HL-60/S4 (cell line): ENCODE data around the gene PYM1.

ENCODE experiments used
- in situ Hi-C: fragments of 300-500 bp; cut with MboI; formaldehyde crosslinking; loops from 2 replicates; pipeline ENCODE4 v1.14.3; 2022; ENCODE audit warnings: low sequenced_read_pairs

The PYM1 gene

DNA sequence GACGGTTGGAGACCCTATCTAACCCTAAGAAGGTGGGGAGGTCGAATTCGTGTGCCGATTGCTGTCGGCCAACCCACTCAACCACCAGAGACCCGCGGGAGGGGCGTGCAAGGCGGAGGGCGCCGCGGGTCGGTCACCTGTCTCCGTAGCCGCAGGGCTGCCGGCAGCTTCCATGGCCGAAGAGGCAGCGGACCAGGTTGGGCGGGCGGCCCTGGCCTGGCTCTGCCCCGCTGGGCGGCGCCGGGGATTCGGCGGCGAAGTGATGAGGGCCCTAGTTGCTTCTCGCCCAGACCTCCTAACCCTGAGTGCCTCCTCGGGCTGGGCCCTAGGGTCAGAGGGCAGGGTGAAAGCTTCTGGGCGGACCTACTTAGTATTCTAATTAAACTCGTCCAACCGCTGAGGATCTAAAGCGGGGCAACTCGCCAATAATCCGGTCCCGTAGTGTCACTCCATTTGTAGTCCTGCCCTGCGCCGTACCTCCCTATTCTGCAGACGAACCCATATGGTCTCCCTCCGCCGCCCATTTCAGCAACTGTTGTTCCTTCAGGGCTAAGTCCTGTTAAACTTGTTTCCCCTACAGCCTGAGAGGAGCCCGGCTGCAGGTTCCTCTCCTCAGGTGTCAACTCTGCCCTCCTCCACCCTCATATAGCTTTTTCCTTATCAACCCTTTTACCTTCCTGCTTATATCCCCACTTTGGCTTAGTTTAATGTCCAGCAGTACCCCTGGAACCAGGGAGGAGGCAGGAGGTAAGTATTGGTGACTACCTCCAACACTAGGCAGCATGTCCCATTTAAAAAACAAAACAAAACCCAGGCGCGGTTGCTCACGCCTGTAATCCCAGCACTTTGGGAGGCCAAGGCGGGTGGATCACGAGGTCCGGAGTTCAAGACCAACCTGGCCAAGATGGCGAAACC is at the start of gene PYM1:
TSS of gene PYM1 (minus strand) at position 307 of the 915 bp plus-strand sequence. CDS start at position 174, 133 bp downstream.
- in situ Hi-C loops = no loop called here

DNA sequence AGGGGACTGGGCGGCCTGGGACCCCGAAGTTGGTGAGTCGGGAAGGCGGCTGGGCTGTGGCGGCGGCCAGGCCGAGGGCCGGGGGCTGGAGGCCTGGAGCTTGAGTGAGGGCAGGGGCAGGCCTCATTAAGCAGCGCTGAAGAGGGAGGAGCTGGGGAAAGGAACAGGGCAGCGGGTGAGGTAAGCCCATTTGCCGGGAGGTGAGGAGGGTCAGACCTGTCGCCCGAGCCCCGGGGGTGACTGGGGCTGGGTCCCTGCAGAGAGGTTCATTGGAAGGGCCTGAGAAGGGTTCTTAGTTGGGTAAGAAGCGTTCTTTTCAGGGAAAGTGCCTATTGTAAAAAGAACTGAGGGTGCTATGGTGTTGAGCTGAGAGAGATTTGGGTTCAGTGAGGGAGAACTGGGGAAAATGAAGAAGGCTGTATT is 46.6 kb upstream of the PYM1 start:
- in situ Hi-C loops = no loop called here

DNA sequence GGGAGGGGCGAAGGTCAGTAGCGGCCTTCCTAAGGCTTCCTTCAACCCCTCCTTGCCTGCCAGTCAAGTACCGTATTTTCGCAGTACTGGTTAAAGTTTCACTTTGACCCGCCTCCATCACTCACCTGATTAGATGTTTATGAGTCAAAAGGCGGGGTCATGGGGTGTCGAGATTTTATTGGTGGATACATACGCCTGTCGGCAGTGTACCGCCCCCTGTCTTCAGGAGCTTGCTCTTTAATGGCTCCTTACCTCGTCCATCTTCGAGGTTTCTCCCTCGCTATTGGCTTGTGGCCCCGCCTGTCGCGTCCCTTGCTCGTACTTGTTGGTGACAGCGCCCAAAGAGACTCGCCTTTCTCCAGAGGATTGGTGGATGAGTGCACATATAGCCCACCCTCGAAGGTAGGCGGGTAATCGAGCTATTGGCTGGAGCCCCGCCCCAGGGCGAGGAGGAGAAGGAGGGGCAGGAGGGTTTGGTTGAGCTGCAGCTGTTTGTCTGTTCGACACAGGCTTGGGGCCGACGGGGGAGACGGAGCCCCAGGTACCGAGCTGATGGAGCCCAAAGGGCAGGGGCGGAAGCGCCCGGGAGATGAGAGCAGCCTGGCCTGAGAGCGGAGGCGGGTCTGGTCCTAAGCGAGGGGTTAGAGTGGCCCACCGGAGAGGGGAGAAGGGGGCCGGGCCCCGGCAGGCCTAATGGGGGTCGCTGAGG is 46.1 kb upstream of the PYM1 start, which contains the start of gene RAB5B:
TSS of gene RAB5B (plus strand) at position 480 of the 709 bp plus-strand sequence. CDS start 12,883 bp downstream, outside the sequence.
- in situ Hi-C loops = no loop called here

DNA sequence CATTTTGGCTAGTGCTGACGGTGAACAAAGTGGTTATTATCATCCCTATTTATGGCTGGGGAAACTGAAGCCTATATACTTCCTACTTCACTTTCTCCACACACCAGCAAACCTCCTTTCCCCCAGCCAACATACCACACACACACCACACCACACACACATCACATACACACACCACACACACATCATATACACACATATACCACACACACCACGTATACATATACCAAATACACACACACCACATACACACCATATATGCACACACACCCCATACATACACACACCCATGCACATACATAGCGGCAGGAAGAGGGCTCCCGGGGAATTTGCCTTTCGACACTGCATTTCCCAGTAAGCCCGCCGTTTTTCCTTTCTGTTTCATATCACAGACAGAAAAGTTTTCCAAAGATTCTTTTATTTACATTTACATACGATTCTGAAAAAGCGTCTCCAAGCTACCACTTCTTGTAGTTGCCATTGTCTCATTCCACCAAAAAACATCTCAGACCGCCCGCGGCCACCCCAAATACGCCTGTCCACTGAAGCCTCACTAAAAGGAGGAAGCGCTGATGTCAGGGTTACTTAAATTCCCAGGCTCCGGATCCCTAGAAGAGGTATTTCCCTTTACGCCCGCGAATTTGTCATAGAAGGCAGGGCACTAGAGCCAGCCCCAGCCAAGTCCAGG is 45.4 kb upstream of the PYM1 start:
- in situ Hi-C loops = no loop called here

DNA sequence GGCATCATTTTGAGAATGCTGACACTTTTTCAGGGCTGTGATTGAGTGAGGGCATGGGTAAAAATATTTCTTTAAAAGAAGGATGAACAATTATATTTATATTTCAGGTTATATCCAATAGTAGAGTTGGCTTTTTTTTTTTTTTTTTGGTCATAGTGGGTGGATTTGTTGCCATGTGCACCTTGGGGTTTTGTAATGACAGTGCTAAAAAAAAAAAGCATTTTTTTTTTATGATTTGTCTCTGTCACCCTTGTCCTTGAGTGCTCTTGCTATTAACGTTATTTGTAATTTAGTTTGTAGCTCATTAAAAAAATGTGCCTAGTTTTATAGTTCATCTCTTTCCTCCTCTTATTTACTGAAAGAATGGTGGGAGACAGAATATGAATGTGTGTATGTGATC is 44.8 kb upstream of the PYM1 start:
- in situ Hi-C loops = no loop called here

DNA sequence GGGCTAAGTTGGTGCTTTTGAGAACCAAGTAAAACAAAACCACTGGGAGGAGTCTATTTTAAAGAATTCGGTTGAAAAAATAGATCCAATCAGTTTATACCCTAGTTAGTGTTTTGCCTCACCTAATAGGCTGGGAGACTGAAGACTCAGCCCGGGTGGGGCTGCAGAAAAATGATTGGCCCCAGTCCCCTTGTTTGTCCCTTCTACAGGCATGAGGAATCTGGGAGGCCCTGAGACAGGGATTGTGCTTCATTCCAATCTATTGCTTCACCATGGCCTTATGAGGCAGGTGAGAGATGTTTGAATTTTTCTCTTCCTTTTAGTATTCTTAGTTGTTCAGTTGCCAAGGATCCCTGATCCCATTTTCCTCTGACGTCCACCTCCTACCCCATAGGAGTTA is 44.3 kb upstream of the PYM1 start:
- in situ Hi-C loops = no loop called here

DNA sequence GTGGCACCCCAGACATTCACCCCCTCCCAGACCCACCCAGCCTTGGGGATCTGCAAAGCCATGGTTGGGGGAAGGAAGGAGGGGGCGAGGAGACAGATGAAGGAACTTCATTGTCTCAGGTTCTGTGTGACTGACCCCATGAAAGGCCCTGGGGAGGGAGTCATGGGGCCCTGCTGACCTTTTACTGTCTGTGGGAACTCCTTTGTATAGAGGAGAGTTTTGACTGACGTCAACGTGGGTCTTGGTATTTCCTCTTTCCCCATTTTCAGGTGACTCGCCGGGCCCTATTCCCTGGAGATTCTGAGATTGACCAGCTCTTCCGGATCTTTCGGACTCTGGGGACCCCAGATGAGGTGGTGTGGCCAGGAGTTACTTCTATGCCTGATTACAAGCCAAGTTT is 43.1 kb upstream of the PYM1 start:
- in situ Hi-C loops = no loop called here

DNA sequence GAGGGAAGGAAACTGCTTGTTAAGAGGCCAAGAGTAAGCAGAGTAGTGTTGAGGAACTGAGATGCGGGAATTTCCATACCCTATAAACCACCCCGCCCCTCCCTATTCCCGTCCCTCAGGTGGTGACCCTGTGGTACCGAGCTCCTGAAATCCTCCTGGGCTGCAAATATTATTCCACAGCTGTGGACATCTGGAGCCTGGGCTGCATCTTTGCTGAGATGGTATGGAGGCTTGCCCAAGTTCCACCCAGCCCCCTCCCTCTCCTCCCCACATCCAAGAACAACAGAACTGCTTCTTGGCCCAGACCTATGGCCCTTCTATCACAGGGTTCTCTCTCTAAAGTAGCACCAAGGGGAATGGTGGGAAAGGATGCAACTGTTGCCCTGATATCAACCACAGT is 41.7 kb upstream of the PYM1 start:
- in situ Hi-C loops = no loop called here

DNA sequence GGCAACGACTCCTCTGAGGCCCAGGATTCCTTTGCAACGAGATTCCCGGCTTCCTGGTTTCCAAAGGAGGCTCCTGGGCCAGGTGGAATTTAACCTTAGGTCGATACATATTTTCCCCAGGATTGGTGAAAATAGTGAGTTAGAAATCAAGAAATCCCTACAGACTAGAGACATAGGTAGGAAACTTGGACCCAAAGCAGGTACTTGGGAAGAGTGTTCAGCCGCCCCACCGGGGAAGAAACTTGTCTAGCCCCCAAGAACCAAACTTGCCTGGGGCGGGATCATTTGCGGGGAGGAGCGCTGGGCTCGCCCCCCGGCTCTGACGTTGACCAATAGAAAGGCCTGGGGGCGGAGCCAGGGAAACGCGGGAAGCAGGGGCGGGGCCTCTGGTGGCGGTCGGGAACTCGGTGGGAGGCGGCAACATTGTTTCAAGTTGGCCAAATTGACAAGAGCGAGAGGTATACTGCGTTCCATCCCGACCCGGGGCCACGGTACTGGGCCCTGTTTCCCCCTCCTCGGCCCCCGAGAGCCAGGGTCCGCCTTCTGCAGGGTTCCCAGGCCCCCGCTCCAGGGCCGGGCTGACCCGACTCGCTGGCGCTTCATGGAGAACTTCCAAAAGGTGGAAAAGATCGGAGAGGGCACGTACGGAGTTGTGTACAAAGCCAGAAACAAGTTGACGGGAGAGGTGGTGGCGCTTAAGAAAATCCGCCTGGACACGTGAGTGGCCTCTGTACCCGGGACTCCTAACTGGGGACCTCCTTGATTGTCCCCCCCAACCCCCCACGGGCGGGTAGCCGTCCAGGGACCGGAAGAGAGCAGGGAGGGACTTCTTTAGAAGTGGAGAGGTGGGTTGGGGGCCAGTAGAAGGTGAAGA is 39.0 kb upstream of the PYM1 start, which contains the start of gene CDK2:
TSS of gene CDK2 (plus strand) at position 423 of the 874 bp plus-strand sequence. CDS start at position 602, 179 bp downstream.
- in situ Hi-C loops = no loop called here

DNA sequence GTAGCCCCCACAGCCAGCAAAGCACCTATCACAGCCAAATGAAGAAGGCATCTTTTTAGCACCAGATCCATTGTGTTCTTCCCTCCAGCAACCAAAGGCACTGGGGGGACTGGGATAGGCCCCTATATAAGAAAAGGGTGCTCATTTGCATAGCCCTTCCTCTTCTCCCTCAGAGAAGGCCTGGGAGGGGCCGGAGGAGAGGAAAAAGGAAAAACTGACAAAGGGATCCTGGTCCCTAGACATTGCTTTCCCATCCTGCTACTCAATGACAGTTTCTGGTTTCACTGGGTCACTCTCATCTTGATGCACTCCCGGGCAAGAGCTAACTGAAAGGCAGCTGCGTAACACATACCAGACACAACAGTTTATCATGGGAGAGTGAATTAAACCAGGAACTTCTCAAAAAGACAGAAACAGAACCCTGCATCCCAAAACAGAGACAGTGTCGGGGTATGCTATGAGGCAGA is 38.3 kb upstream of the PYM1 start, which contains the start of gene PMEL:
TSS of gene PMEL (minus strand) at position 102 of the 467 bp plus-strand sequence. CDS start at position 71, 31 bp downstream.
- in situ Hi-C loops = no loop called here

DNA sequence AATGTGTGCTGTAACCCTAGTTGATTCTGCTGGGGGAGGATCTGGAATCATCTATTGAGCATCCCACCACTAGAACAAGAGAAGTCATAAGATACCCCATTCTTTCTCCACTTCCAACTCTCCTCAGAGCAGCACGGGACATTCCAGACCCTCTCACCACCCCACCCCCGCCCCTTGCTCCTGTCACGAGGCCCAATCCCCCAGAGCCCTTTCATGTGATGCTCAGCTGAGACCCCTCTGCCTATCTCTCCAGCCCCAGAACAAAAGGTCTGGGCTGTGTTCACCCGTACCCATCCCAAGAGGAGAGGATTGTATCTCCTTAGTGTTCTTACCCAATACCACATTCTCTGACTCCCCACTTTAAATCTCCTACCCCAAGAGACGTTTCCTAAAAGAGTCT is 37.5 kb upstream of the PYM1 start:
- in situ Hi-C loops = no loop called here

DNA sequence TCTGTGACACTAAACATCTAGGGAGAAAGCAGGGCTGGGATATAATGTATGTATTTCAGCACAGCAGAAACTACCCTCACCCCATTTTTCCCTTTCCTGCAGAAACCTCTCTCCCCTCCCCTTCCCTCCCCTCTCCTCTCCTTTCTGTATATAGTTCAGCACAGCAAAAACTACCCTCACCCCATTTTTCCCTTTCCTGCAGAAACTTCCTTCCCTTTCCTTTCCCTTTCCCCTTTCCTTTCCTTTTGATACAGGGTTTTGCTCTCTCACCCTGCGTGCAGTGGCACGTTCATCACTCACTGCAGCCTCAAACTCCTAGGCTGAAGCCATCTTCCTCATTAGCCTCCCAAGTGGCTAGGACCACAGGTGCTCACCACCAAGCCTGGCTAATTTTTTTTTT is 36.1 kb upstream of the PYM1 start:
- in situ Hi-C loops = no loop called here

DNA sequence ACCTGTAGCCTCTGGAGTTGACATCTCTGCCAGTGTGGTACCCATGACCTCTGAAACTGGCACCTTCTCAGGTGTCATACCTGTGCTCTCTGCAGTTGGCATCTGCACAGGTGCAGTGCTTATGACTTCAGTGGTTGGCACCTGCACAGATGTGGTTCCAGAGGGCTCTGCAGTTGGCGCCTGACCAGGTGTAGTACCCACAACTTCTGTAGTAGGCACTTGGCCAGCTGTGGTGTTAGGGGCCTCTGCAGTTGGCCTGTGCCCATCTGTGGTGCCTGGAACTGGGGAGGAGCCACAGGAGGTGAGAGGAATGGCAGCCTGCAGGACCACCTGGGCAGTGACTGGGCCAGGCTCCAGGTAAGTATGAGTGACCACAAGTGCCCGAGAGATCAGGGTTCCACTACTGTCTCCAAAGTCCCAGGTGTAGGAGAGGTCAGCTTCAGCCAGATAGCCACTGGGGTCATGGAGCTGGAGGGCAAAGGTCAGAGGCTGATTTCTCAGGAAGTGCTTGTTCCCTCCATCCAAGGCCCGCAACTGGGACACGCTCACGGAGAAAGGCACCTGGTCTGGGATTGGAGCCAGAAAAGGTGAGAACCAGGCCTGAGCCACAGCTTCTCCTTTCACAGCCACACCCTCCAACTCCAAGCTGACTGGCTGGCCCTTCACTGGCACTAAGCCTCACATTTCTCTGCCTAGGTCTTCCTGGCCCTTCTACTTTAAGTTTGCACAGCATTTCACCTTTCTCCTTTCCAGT is 29.6 kb upstream of the PYM1 start:
- in situ Hi-C loops = no loop called here

DNA sequence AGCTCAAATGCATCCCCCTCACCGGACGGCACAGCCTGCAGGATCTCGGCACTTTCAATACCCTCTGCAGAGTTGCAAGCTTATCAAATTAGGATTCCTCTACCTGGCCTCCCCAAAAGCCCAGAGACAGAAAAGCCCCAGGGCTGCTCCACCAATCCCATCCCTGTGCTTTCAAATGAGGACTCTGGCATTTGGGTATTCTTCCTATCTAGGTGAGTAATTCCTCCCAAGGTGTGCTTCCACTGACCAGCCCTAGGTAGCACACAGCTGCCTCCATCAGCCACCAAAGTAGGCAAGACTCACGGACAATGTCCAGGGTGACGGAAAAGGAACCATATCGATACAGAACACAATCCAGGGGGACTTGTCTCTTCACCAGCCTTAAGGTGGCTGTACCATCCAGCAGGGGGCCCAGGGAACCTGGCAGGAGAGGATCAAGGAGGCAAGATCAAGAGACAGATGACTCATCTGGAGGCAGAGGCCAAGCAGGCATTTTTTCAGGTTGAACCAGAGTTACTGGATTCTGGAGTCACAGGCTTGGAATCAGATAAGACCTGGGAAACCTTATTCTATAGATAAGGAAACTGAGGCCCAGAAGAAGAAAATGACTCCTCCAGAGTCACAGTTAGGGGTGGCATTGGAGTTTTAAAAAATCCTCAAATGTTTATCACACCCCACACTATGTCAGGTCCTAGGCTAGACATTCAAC is 28.3 kb upstream of the PYM1 start:
- in situ Hi-C loops = no loop called here

DNA sequence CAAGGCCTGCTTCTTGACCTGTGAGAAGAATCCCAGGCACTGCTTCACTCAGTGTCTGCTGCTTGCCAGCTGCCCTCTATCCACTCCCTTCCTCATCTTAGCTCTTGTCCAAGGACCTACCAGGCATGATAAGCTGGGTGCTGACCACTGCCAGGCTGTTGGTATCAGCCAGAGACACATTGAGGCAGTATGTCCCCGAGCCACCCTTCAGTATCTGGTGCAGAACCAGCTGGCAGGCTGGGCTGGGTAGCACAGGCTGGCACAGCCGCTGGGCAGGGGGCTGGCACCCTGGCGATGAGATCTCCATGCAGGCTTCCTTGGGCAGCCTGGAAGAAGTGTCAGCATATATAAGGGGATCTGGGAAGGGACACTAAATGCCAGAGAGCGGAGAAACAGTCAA is 27.6 kb upstream of the PYM1 start:
- in situ Hi-C loops = no loop called here

DNA sequence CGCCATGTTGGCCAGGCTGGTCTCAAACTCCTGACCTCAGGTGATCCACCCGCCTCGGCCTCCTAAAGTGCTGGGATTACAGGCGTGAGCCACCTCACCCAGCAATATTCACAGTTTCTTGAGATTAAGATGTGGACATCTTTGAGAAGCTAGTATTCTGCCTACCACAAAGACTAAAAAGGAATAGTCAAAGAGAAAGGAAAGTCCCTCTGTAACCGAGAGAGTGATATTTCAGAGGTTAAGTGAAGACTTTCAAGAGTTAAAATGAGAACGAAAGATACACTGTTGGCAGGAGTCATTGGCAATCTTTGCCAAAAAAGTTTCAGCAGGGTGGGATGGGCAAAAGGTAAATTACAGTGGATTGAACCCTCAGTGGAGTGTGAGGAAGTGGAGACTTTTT is 18.9 kb upstream of the PYM1 start:
- in situ Hi-C loops = no loop called here

DNA sequence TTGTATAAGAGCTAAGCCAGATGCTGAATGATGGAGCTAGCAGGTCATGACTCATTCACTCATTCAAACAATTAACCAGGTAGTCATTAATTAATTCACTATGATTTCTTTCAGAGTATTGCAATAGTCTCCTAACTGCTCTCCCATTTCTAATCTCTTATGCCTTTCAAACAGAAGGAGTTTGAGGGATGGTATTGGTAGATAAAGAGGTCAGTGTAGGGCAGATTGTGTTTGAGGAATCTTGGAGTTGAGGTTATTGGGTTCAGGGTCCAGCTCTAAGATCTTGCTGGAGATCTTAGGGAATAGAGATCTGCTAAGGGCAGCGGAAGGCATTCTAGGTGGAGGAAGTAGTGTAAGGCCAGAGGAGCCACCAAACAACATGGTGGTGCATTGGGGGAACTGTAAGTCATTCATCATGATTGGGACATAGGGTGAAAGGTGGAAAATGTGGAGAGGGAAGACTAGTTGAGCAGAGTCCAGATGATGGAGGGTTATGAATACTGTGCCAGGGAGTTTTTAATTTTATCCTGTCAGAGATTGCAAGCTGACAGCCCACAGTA is 15.0 kb upstream of the PYM1 start:
- in situ Hi-C loops = no loop called here

DNA sequence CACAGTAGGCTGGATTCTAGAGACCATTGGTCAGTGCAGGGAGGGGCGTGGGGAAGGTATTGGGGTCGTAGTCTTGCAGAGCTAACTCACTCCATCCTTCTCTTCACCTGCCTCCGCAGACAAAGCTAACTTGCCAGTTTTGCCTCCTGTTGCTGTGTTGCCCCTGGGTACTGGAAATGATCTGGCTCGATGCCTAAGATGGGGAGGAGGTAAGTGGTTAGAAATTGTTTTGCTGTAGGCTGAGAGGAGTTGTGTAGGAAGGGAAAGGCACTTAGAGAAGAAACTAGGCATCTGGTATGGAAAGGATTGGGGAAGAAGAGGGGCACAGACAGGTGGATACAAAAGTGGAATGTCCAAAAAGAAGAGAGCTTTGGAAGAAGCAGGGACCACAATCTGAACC is 14.4 kb upstream of the PYM1 start:
- in situ Hi-C loops = no loop called here
